GM12878 (cell line): ENCODE results near the gene SNX33. TPM values are rescaled to one million over a fixed set of nuclear protein-coding genes. Genes with fewer than 3 reads are reported as not detected.
A peak's percentile ranks its signal among the peaks of the same experiment; 100 is the strongest.

Source experiments
- ATAC-seq: fragments of 200-7000 bp; cut with Tn5 transposase; 3 replicates; pipeline ENCODE4 v1.9.1; 2020; ENCODE audit warnings: mild to moderate bottlenecking, moderate library complexity
- BruUV-seq: library from RNA; stranded (reverse); fragments of 400-500 nt; replicated peaks from 2 replicates; lab custom pipeline; 2021; lab: Mats Ljungman, UMichigan
- CTCF ChIA-PET: fragments of 300-600 bp; sonication (Branson Sonifier 250); formaldehyde crosslinking; extraction: SDS; loops from one replicate; lab custom pipeline; 2021; ENCODE audit warnings: inconsistent platforms; lab: Yijun Ruan, JAX
- POLR2A ChIA-PET: fragments of 350-600 bp; formaldehyde crosslinking; extraction: SDS; loops from one replicate; lab custom pipeline; 2021; ENCODE audit warnings: inconsistent platforms; lab: Charles Lee
- RAD21 ChIA-PET: fragments of 300-600 bp; sonication (Branson Sonifier 250); formaldehyde crosslinking; loops from one replicate; lab custom pipeline; 2023; ENCODE audit warnings: antibody characterized with exemption; ENCODE audit not compliant: unreplicated experiment; lab: Charles Lee
- SMC1A ChIA-PET: fragments of 300-600 bp; sonication (Branson Sonifier 250); formaldehyde crosslinking; loops from one replicate; lab custom pipeline; 2023; ENCODE audit not compliant: unreplicated experiment, uncharacterized antibody; lab: Charles Lee
- DNase-seq: peaks from one replicate; pipeline ENCODE4 v3.0.0-alpha.2; 2011; ENCODE audit warnings: low read depth, low spot score
- FAIRE-seq: peaks from 3 replicates; lab custom pipeline; 2011; peaks lifted over from hg19 to GRCh38; lab: Jason Lieb, UNC
- H2AFZ ChIP-seq: 2 replicates; pipeline ENCODE4 v1.6.0; 2011; ENCODE audit warnings: low read depth, low read length, control low read depth; ENCODE audit not compliant: control insufficient read depth
- H3K27ac ChIP-seq: 2 replicates; pipeline ENCODE4 v1.5.1; 2011; ENCODE audit warnings: control low read depth; ENCODE audit not compliant: control insufficient read depth, insufficient read depth
- H3K27me3 ChIP-seq, 2 experiments: replicated peaks in 1 of 2; 2 replicates each; pipeline versions ENCODE4 v1.6.0 to v1.6.1; 2011; ENCODE audit warnings: low read length in 1 of 2; ENCODE audit not compliant: control insufficient read depth in 2 of 2, insufficient read depth in 2 of 2
- H3K36me3 ChIP-seq, 2 experiments: 2 replicates each; pipeline ENCODE4 v1.5.1; 2011; ENCODE audit warnings: low read length in 1 of 2; ENCODE audit not compliant: control insufficient read depth in 2 of 2, insufficient read depth in 2 of 2
- H3K4me1 ChIP-seq: 2 replicates; pipeline ENCODE4 v1.6.1; 2011; ENCODE audit warnings: mild to moderate bottlenecking, low read length, moderate library complexity, mixed read lengths; ENCODE audit not compliant: control insufficient read depth, insufficient read depth
- H3K4me2 ChIP-seq: 2 replicates; pipeline ENCODE4 v1.6.0; 2011; ENCODE audit warnings: control low read depth; ENCODE audit not compliant: control insufficient read depth, insufficient read depth
- H3K4me3 ChIP-seq: fragments of 200-600 bp; sonication (generic); 2 replicates; pipeline ENCODE4 v1.5.1; 2016
- H3K79me2 ChIP-seq: 2 replicates; pipeline ENCODE4 v1.6.0; 2011; ENCODE audit warnings: low read length; ENCODE audit not compliant: control insufficient read depth, insufficient read depth
- H3K9ac ChIP-seq: 2 replicates; pipeline ENCODE4 v1.8.0; 2011; ENCODE audit warnings: low read length, control low read depth, mixed read lengths; ENCODE audit not compliant: control insufficient read depth, insufficient read depth
- H3K9me3 ChIP-seq: replicated peaks from 3 replicates; pipeline ENCODE4 v1.5.1; 2011; ENCODE audit warnings: mild to moderate bottlenecking, low read length; ENCODE audit not compliant: control insufficient read depth, insufficient read depth
- H4K20me1 ChIP-seq: 2 replicates; pipeline ENCODE4 v1.6.0; 2011; ENCODE audit not compliant: control insufficient read depth, insufficient read depth
- EGR1 ChIP-seq, 2 experiments: IDR thresholded peaks; 1 replicate in 1 of 2; 2 replicates in 1 of 2; pipeline ENCODE4 v1.6.1; 2011 to 2012; ENCODE audit warnings: low read depth in 2 of 2, low read length in 2 of 2, borderline replicate concordance in 1 of 2, mild to moderate bottlenecking in 1 of 2, moderate library complexity in 1 of 2
- RFX5 ChIP-seq: IDR thresholded peaks from 2 replicates; pipeline ENCODE4 v1.6.1; 2011; ENCODE audit warnings: low read depth, low read length, improper control_type of control experiment
- RUNX3 ChIP-seq: IDR thresholded peaks from 2 replicates; pipeline ENCODE4 v1.6.1; 2012; ENCODE audit warnings: low read length, inconsistent platforms
- SMARCA5 ChIP-seq: fragments of 450-650 bp; IDR thresholded peaks from 2 replicates; pipeline ENCODE4 v1.6.1; 2017; ENCODE audit warnings: mild to moderate bottlenecking
- ZZZ3 ChIP-seq: IDR thresholded peaks from 2 replicates; pipeline ENCODE4 v1.6.1; 2011; ENCODE audit warnings: low read depth; ENCODE audit not compliant: control insufficient read depth, insufficient read length
- WGBS: methylation state at CpG from one replicate; pipeline ENCODE4 v1.1.6; 2016; ENCODE audit warnings: low lambda C conversion rate; ENCODE audit not compliant: insufficient replicate concordance, insufficient coverage; ENCODE audit errors: missing lambda C conversion rate; 5-methylcytosine and 5-hydroxymethylcytosine counted together
- in situ Hi-C: fragments of 300-500 bp; cut with MboI; formaldehyde crosslinking; loops from 9 replicates; pipeline ENCODE4 v1.14.3; 2018; ENCODE audit warnings: mixed read lengths
- intact Hi-C: fragments of 100-400 bp; cut with micrococcal nuclease; formaldehyde crosslinking; loops from one replicate; pipeline ENCODE4 v1.14.2; 2022; ENCODE audit not compliant: unreplicated experiment
- polyA plus RNA-seq, 11 experiments: library from polyadenylated mRNA; depleted of rRNA in 4 of 11; unstranded in 6 of 11; stranded (reverse) in 5 of 11; fragments of >200 nt; fragmentation: Nextera tagmentation in 4 of 11; fragmentation: Illumina TruSeq in 1 of 11; extraction: Ambion mirVana in 4 of 11; extraction: Trizol in 1 of 11; gene quantifications; 1 replicate in 1 of 11; 2 replicates in 10 of 11; pipeline versions ENCODE4 v1.2.1 to v1.2.3, GENCODE V29; 2011 to 2016; ENCODE audit warnings: inconsistent platforms in 2 of 11, missing spikeins in 2 of 11, low read depth in 1 of 11
- total RNA-seq, 4 experiments: library from RNA; depleted of rRNA in 3 of 4; stranded (reverse); fragments of >200 nt in 3 of 4; fragmentation: Illumina TruSeq in 1 of 4; extraction: Trizol in 1 of 4; gene quantifications; 2 replicates each; pipeline versions ENCODE4 v1.2.1 to v1.2.3, GENCODE V29; 2013 to 2021
- TF ChIP-seq, protein P1 (sequence below): IDR thresholded peaks from 2 replicates; pipeline ENCODE4 v1.6.1; 2012; ENCODE audit warnings: low read depth, low read length, improper control_type of control experiment

Gene SNX33
- total and polyA plus RNA-seq, 10 of the 15 experiments (the other 5 are each of a cell fraction or from before 2014, with no cell fraction given) = 0.13 to 1.9 (median 0.55) TPM

DNA sequence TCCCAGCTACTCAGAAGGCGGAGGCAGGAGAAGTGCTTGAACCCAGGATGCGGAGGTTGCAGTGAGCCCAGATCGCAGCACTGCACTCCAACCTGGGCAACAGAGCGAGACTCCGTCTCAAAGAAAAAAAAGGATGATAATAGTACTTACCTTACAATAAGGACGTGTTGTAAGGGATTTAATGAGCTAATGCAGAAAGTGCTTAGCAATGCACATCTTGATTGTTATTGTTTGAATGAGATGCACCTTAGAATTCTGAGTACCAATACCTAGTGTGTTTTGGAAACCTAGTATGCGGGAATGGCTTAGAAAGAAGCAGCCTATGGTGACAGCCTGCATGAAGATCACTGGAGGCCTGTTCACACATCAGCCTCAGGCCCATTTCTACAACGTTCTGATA is 41.7 kb upstream of the SNX33 start:
- H3K4me1 ChIP-seq = no peaks in the 10 kb centered on the region
- POLR2A ChIA-PET = no interaction called here
- H3K4me2 ChIP-seq = no peak overlapping the region
- in situ Hi-C loops = no loop called here
- TF ChIP-seq, protein P1, sequence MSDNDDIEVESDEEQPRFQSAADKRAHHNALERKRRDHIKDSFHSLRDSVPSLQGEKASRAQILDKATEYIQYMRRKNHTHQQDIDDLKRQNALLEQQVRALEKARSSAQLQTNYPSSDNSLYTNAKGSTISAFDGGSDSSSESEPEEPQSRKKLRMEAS = no peak
- no peak for TF ChIP-seq RFX5
- TF ChIP-seq SMARCA5 = no peak
- TF ChIP-seq ZZZ3 = no peak
- no peaks in the 10 kb centered on the region for H3K27me3 ChIP-seq
- FAIRE-seq = no peak
- RAD21 ChIA-PET = no interaction called here
- intact Hi-C loops = no loop called here
- 97% methylated on average over 8 of the region's 8 CpGs for WGBS
- SMC1A ChIA-PET = interaction anchor here (1.1 kb wide), 1 partner anchor 12 kb away, joined by 3 read pairs; no protein-coding TSS in a partner anchor
- H3K36me3 ChIP-seq = peaks cover 6 to 24% of the 10 kb centered on the region in 2 experiments
- CTCF ChIA-PET = interaction anchor here (1.0 kb wide), 1 partner anchor 13 kb away, joined by 3 read pairs; no protein-coding TSS in a partner anchor
- no peak for DNase-seq
- H3K9ac ChIP-seq = no peak overlapping the region
- H3K79me2 ChIP-seq = no peaks in the 10 kb centered on the region
- no peaks in the 10 kb centered on the region for H3K9me3 ChIP-seq
- H4K20me1 ChIP-seq = no peaks in the 10 kb centered on the region
- H2AFZ ChIP-seq = no peak overlapping the region
- H3K27ac ChIP-seq = no peak overlapping the region
- H3K4me3 ChIP-seq = no peak overlapping the region
- no peak for ATAC-seq
- BruUV-seq = no TSS peak

DNA sequence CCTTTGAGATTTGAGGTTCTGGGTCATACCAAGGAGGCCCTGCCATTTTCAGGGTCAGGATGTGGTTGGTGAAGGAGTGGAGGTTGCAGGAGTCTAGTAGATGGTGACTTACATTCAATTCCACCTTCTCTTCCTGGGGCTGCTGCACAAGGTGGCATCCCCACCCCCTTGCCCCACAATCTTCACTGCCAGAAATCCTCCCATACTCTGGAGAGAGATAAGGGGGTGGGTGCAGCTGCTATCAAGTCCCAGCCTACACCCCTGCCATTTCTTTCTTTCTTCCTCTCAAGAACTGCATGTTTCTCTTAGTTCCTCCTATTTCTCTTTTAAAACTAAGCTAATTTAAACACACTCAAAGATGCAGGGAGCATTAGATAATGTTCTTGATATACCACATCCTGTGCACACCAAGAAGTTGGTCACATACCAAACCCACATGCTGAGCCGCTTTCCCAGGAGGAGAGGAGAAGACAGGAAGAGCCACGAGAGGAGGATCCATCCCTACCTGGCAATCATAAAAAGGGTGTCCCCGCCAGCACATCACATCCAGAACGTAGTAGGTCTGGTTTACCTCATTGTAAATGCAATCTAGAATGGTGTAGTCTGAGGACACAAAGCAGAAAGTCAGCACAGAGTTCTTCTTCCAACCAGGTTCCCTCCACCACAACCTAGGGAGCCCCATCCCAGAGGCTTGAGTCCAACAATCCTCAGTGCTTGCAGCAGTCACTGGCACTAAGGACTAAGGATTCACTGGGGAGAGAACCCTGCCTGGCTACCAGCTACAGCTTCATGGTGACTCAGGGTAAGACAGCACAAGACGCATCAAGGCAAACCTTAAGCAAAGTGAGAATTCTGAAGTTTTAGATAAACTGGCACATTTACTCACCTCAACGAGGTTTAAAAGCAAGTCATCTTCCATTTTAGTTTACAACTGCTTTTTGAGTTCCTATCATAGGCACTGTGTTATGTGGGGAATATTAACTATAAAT is 40.7 kb upstream of the SNX33 start:
- ATAC-seq (no peak), DNase-seq (no peak), FAIRE-seq (no peak)
- ChIA-PET SMC1A (interaction anchor here (1.0 to 1.6 kb wide), 3 partner anchors 11 to 29 kb away, joined by 3 read pairs; no protein-coding TSS in a partner anchor), RAD21 (no interaction called here), POLR2A (no interaction called here), CTCF (interaction anchor here (0.6 to 1.0 kb wide), 2 partner anchors 14 to 95 kb away, joined by 3 to 6 read pairs; no protein-coding TSS in a partner anchor)
- no peaks in the 10 kb centered on the region for H3K4me1 ChIP-seq
- no peaks in the 10 kb centered on the region for H4K20me1 ChIP-seq
- in situ Hi-C loops (no loop called here), intact Hi-C loops (no loop called here)
- no peaks in the 10 kb centered on the region for H3K79me2 ChIP-seq
- no peak overlapping the region for H3K4me2 ChIP-seq
- no peak overlapping the region for H3K9ac ChIP-seq
- H3K9me3 ChIP-seq = no peaks in the 10 kb centered on the region
- H3K27ac ChIP-seq = no peak overlapping the region
- no peak overlapping the region for H3K4me3 ChIP-seq
- TSS peak; percentile 60 for BruUV-seq
- peaks cover 6 to 24% of the 10 kb centered on the region in 2 experiments for H3K36me3 ChIP-seq
- H3K27me3 ChIP-seq = no peaks in the 10 kb centered on the region
- no peak overlapping the region for H2AFZ ChIP-seq
- TF ChIP-seq RUNX3 (peak; percentile 21; the same call in 1 of the 2 replicates), EGR1 (IDR thresholded peaks at IDR 0.05; ENCODE audit: borderline replicate concordance in 1 of 2, low read depth in 2 of 2, low read length in 2 of 2) (no peak)
- 71% methylated on average over 6 of the region's 6 CpGs for WGBS
